Measurements from ENCODE around the gene NHLRC4.

GRCh38 chr16:548586-548985, 18.2 kb upstream of the NHLRC4 start:
- no peak for TF ChIP-seq POLR2A (IDR thresholded peaks at IDR 0.05)
- no peak for TF ChIP-seq CTCF (IDR thresholded peaks at IDR 0.05)
- TF ChIP-seq EP300 (IDR thresholded peaks at IDR 0.05) = no peak

Measured in stomach (tissue), 4 donors.